H9 (cell line): Measurements from ENCODE around the gene OR6T1. TPM values are rescaled to one million over a fixed set of nuclear protein-coding genes. Genes with fewer than 3 reads are reported as not detected.

ENCODE experiments used
- DNase-seq: peaks from one replicate; pipeline ENCODE4 v3.0.0-alpha.2; 2017
- H2AFZ ChIP-seq: one replicate; pipeline ENCODE4 v1.6.1; 2013; ENCODE audit warnings: mild to moderate bottlenecking, low read length, control low read depth, moderate library complexity
- H2AK5ac ChIP-seq: 2 replicates; pipeline ENCODE4 v1.6.1; 2013; ENCODE audit warnings: low read length, control low read depth, mixed read lengths; ENCODE audit not compliant: insufficient read length
- H2BK120ac ChIP-seq: one replicate; pipeline ENCODE4 v1.6.1; 2013; ENCODE audit warnings: low read depth, mild to moderate bottlenecking, low read length, control low read depth, inconsistent platforms; ENCODE audit not compliant: poor library complexity, severe bottlenecking
- H2BK12ac ChIP-seq: 2 replicates; pipeline ENCODE4 v1.6.1; 2013; ENCODE audit warnings: low read length, control low read depth, mixed read lengths, low read depth; ENCODE audit not compliant: insufficient read length
- H2BK15ac ChIP-seq: 2 replicates; pipeline ENCODE4 v1.6.1; 2013; ENCODE audit warnings: low read depth, low read length, control low read depth
- H2BK20ac ChIP-seq: one replicate; pipeline ENCODE4 v1.6.1; 2013; ENCODE audit warnings: low read depth, mild to moderate bottlenecking, low read length, control low read depth, inconsistent platforms; ENCODE audit not compliant: poor library complexity, severe bottlenecking
- H2BK5ac ChIP-seq: 2 replicates; pipeline ENCODE4 v1.6.1; 2013; ENCODE audit warnings: low read length, control low read depth, mixed read lengths; ENCODE audit not compliant: insufficient read length
- H3K14ac ChIP-seq: 2 replicates; pipeline ENCODE4 v1.6.1; 2013; ENCODE audit warnings: low read length, control low read depth; ENCODE audit not compliant: insufficient read depth
- H3K18ac ChIP-seq: 2 replicates; pipeline ENCODE4 v1.6.1; 2013; ENCODE audit warnings: low read depth, mild to moderate bottlenecking, mixed read lengths, low read length, control low read depth; ENCODE audit not compliant: insufficient read length
- H3K23ac ChIP-seq: 2 replicates; pipeline ENCODE4 v1.6.1; 2013; ENCODE audit warnings: low read length, control low read depth, mixed read lengths, low read depth; ENCODE audit not compliant: insufficient read length
- H3K23me2 ChIP-seq: 2 replicates; pipeline ENCODE4 v1.6.1; 2013; ENCODE audit warnings: low read depth, mild to moderate bottlenecking, mixed read lengths, low read length, control low read depth; ENCODE audit not compliant: insufficient read length, poor library complexity, severe bottlenecking
- H3K27ac ChIP-seq: 2 replicates; pipeline ENCODE4 v1.5.1; 2013; ENCODE audit warnings: low read length, control low read depth, mixed read lengths, low read depth; ENCODE audit not compliant: insufficient read length
- H3K27me3 ChIP-seq: 2 replicates; pipeline ENCODE4 v1.6.1; 2013; ENCODE audit warnings: low read length, control low read depth, inconsistent platforms; ENCODE audit not compliant: insufficient read depth
- H3K4ac ChIP-seq: 2 replicates; pipeline ENCODE4 v1.6.1; 2013; ENCODE audit warnings: low read depth, mild to moderate bottlenecking, control low read depth, inconsistent platforms, low read length, moderate library complexity
- H3K4me1 ChIP-seq: 2 replicates; pipeline ENCODE4 v1.6.1; 2013; ENCODE audit warnings: low read length, control low read depth, inconsistent platforms; ENCODE audit not compliant: insufficient read depth
- H3K4me2 ChIP-seq: 2 replicates; pipeline ENCODE4 v1.6.1; 2013; ENCODE audit warnings: low read length, control low read depth, mixed read lengths; ENCODE audit not compliant: insufficient read length, insufficient read depth
- H3K56ac ChIP-seq: 2 replicates; pipeline ENCODE4 v1.6.1; 2013; ENCODE audit warnings: low read depth, mild to moderate bottlenecking, mixed read lengths, low read length, control low read depth; ENCODE audit not compliant: insufficient read length
- H3K79me1 ChIP-seq: 2 replicates; pipeline ENCODE4 v1.6.1; 2013; ENCODE audit warnings: low read depth, mild to moderate bottlenecking, moderate library complexity, low read length, control low read depth, inconsistent platforms; ENCODE audit not compliant: insufficient read depth, poor library complexity, severe bottlenecking
- H3K79me2 ChIP-seq: 2 replicates; pipeline ENCODE4 v1.6.1; 2013; ENCODE audit warnings: low read length, control low read depth, inconsistent platforms; ENCODE audit not compliant: insufficient read depth
- H3K9ac ChIP-seq: 2 replicates; pipeline ENCODE4 v1.6.1; 2013; ENCODE audit warnings: low read length, control low read depth, mixed read lengths; ENCODE audit not compliant: insufficient read length; ENCODE audit errors: extremely low read depth
- H3K9me3 ChIP-seq: one replicate; pipeline ENCODE4 v1.6.1; 2013; ENCODE audit warnings: low read depth, low read length, inconsistent platforms; ENCODE audit not compliant: control insufficient read depth
- H3T11ph ChIP-seq: one replicate; pipeline ENCODE4 v1.6.1; 2013; ENCODE audit warnings: mild to moderate bottlenecking, low read length, control low read depth, inconsistent platforms
- H4K20me1 ChIP-seq: one replicate; pipeline ENCODE4 v1.6.1; 2013; ENCODE audit not compliant: control insufficient read depth, insufficient read length, insufficient read depth
- H4K5ac ChIP-seq: 2 replicates; pipeline ENCODE4 v1.6.1; 2013; ENCODE audit warnings: low read depth, mild to moderate bottlenecking, mixed read lengths, low read length, control low read depth; ENCODE audit not compliant: insufficient read length
- H4K8ac ChIP-seq: replicated peaks from 2 replicates; pipeline ENCODE4 v1.6.1; 2013; ENCODE audit warnings: low read length, control low read depth, mixed read lengths, low read depth; ENCODE audit not compliant: insufficient read length
- H4K91ac ChIP-seq: 2 replicates; pipeline ENCODE4 v1.6.1; 2013; ENCODE audit warnings: low read depth, mild to moderate bottlenecking, moderate library complexity, mixed read lengths, low read length, control low read depth; ENCODE audit not compliant: insufficient read length
- H3K27ac Mint-ChIP-seq, 3 experiments: 2 replicates in 2 of 3; 3 replicates in 1 of 3; pipeline ENCODE4 v1.8.0; 2020 to 2021; ENCODE audit warnings: mixed read lengths in 3 of 3, mild to moderate bottlenecking in 1 of 3, moderate library complexity in 1 of 3
- H3K27me3 Mint-ChIP-seq: 2 replicates; pipeline ENCODE4 v1.8.0; 2021; ENCODE audit warnings: low read depth, mild to moderate bottlenecking, moderate library complexity, mixed read lengths
- H3K36me3 Mint-ChIP-seq, 3 experiments: 2 replicates in 2 of 3; 3 replicates in 1 of 3; pipeline ENCODE4 v1.8.0; 2020 to 2021; ENCODE audit warnings: low read depth in 3 of 3, mixed read lengths in 3 of 3; ENCODE audit not compliant: insufficient read depth in 1 of 3
- H3K4me1 Mint-ChIP-seq, 2 experiments: 2 replicates each; pipeline ENCODE4 v1.8.0; 2020; ENCODE audit warnings: mixed read lengths in 2 of 2
- H3K4me3 Mint-ChIP-seq, 2 experiments: 2 replicates in 1 of 2; 3 replicates in 1 of 2; pipeline ENCODE4 v1.8.0; 2020 to 2021; ENCODE audit warnings: mild to moderate bottlenecking in 2 of 2, mixed read lengths in 2 of 2, moderate library complexity in 1 of 2
- H3K9me3 Mint-ChIP-seq, 2 experiments: 2 replicates in 1 of 2; 3 replicates in 1 of 2; pipeline ENCODE4 v1.8.0; 2020; ENCODE audit warnings: mild to moderate bottlenecking in 2 of 2, mixed read lengths in 2 of 2, moderate library complexity in 1 of 2
- total RNA-seq: library from RNA; stranded (reverse); gene quantifications from 2 replicates; pipeline ENCODE4 v1.2.1, GENCODE V29; 2021
- TF ChIP-seq, protein P1 (sequence below): fragments of 200-600 bp; sonication (generic); conservative IDR thresholded peaks from 3 replicates; pipeline ENCODE4 v1.8.0; 2021; ENCODE audit warnings: antibody characterized with exemption, mild to moderate bottlenecking

OR6T1 gene
- total RNA-seq, 1 experiment from 2014 or later, result not detected

DNA sequence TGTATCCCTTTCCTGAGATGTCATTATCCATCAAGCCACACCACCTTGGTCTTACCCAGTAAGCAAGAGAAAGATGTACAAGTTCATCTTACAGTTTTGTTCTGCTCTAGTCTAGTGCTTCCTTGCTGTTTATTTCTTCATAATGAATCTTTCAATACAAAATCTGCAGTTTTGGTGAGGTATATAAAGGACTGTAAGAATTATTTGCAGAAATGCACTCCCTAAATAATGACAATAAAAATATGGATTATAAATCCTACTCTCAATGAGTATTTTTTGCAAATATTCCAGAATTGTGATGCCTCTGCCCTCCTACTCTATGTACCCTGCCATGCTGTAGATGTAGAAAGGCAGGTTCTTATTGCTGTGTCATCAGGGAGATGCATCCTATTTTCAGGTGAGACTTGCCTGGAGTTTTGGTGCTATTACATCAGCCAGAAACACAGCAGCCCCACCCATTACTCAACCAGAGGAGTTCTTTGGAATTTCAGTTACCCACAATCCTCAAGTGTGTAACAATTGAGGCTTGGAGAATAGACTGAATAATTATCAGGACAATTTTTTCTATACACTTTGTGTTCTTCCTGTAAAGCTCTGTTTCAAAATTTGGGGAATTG is 34.2 kb upstream of the OR6T1 start, which contains the start of gene OR10S1:
OR10S1 (minus strand) TSS at position 51 of the 617 bp plus-strand sequence. CDS start 117 bp downstream, outside the sequence.
- Histone ChIP-seq H4K91ac (no peak within 1 kb of the TSS), H2BK20ac (no peak within 1 kb of the TSS), H3K56ac (no peak within 1 kb of the TSS), H2BK5ac (no peak within 1 kb of the TSS), H3K27me3 (no peaks in the 10 kb centered on the region), H3K79me2 (no peaks in the 10 kb centered on the region), H3K9me3 (no peaks in the 10 kb centered on the region), H3K18ac (no peak within 1 kb of the TSS), H2BK120ac (no peak within 1 kb of the TSS), H2BK15ac (no peak within 1 kb of the TSS), H2AFZ (no peak within 1 kb of the TSS), H3K79me1 (no peaks in the 10 kb centered on the region), H3K27ac (no peak within 1 kb of the TSS), H3K4ac (no peak within 1 kb of the TSS), H2AK5ac (no peak within 1 kb of the TSS), H3K14ac (no peak within 1 kb of the TSS; the same call in 1 of the 2 replicates), H3K23me2 (no peaks in the 10 kb centered on the region), H3K9ac (no peak within 1 kb of the TSS), H4K20me1 (no peaks in the 10 kb centered on the region), H3K4me2 (no peak within 1 kb of the TSS), H3T11ph (no peak within 1 kb of the TSS), H4K8ac (no peak within 1 kb of the TSS), H3K23ac (no peak within 1 kb of the TSS), H3K4me1 (no peaks in the 10 kb centered on the region), H4K5ac (no peak within 1 kb of the TSS), H2BK12ac (no peak within 1 kb of the TSS)
- Mint-ChIP-seq H3K4me1 (peaks cover 14 to 15% of the 10 kb centered on the region in 2 experiments), H3K27ac (peak within 1 kb of the TSS in 1 of 3 experiments; percentile 18; a peak in 2 of 7 replicates), H3K4me3 (no peak within 1 kb of the TSS), H3K36me3 (peaks cover 3 to 14% (median 6%) of the 10 kb centered on the region in 3 experiments; a peak in 5 of 7 replicates), H3K9me3 (peaks cover 7 to 13% of the 10 kb centered on the region in 2 experiments), H3K27me3 (no peaks in the 10 kb centered on the region; the same call in 1 of the 2 replicates)
- DNase-seq, result no peak
- TF ChIP-seq, protein P1, sequence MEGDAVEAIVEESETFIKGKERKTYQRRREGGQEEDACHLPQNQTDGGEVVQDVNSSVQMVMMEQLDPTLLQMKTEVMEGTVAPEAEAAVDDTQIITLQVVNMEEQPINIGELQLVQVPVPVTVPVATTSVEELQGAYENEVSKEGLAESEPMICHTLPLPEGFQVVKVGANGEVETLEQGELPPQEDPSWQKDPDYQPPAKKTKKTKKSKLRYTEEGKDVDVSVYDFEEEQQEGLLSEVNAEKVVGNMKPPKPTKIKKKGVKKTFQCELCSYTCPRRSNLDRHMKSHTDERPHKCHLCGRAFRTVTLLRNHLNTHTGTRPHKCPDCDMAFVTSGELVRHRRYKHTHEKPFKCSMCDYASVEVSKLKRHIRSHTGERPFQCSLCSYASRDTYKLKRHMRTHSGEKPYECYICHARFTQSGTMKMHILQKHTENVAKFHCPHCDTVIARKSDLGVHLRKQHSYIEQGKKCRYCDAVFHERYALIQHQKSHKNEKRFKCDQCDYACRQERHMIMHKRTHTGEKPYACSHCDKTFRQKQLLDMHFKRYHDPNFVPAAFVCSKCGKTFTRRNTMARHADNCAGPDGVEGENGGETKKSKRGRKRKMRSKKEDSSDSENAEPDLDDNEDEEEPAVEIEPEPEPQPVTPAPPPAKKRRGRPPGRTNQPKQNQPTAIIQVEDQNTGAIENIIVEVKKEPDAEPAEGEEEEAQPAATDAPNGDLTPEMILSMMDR, result no peak
